A549 treated with AZD2906 at 1 μM for 4 hours (cell line): ENCODE data around the gene SLC25A38. TPM values are rescaled to one million over a fixed set of nuclear protein-coding genes. Genes with fewer than 3 reads are reported as not detected.

Experiments used
- total RNA-seq: library from RNA; stranded (reverse); fragments of 200-300 nt; extraction: Qiagen RNA extraction; gene quantifications from 5 replicates; pipeline ENCODE4 v1.2.3, GENCODE V29; 2022

The SLC25A38 gene
- total RNA-seq, result 35.9 to 42.4 TPM (median 39.0 TPM) in 5 replicates

GRCh38 chr3:39383045-39383880, at the start of gene SLC25A38:
TSS of gene SLC25A38 (plus strand) at chr3:39383370. CDS start at chr3:39383725, 355 bp downstream.

DNA sequence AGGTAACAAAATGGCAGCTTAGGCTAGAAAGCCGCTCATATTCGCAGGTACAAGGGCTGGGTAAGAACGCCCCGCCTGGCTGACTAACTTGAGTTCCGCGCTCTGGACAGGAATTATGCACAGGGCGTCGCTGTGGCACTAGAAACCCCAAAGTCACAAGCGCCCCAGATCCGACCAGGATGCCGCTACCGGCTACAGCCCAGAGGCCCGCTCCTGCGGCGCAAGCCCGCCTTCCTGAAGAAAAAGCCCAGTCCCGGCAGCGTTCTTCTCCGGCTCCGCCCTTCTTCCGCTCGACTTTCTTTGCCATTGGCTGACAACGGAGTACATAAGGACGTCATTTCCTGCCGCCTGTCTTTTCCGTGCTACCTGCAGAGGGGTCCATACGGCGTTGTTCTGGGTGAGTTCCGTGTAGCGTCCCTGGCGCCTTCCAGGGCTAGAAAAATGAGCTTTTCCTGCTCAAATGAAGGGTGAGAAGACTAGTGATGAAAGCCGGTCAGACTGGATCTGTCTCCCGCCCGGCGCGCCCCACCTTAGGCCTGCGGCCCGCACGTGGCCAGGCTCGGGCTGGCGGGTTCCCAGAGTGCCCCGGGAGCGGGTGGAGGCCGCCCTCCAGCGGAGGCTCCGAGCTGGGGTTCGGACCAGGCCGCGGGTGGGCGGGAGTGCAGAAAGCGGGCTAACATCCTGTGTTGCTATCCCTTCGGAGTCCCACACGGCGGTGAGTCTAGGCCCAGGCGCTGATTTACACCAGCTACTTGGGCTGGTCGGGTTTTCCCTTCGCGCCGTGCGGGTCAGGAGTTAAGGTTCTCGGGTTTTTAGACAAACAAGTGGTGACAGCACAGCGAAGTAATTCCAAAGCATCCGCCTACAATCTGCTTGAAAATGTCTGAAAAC, 23.4 kb downstream of the SLC25A38 start, which contains the start of gene RPSA:
Gene RPSA, plus strand, starts transcription at position 353 of the 891 bp plus-strand sequence. CDS start 934 bp downstream, outside the sequence.

Other genes starting within 250 kb of the SLC25A38 start
- gene CSRNP1, start 229.8 kb upstream of the SLC25A38 start, total RNA-seq, result 17.5 to 24.9 TPM (median 20.7 TPM) in 5 replicates
- 0.17 to 0.25 TPM (median 0.19 TPM) in 5 replicates for gene XIRP1, start 190.8 kb upstream of the SLC25A38 start, total RNA-seq
- gene CX3CR1, start 103.3 kb upstream of the SLC25A38 start, total RNA-seq, result 0.03 to 0.07 TPM (median 0.06 TPM) in 3 of 5 replicates, not detected in the others
- gene CCR8, start 53.7 kb upstream of the SLC25A38 start, total RNA-seq, result not detected in 5 replicates
- 2,590 to 2,825 TPM (median 2,665 TPM) in 5 replicates for gene RPSA, start 23.4 kb downstream of the SLC25A38 start, total RNA-seq
- gene MOBP, start 84.3 kb downstream of the SLC25A38 start, total RNA-seq, result 0.02 to 0.18 TPM (median 0.10 TPM) in 5 replicates